GM18858 (cell line): Measurements from ENCODE around the gene ITIH4.

Experiments
- ATAC-seq: cut with Tn5 transposase; IDR thresholded peaks from one replicate; pipeline ENCODE4 v1.9.1; 2021; ENCODE audit not compliant: unreplicated experiment

Gene ITIH4

DNA sequence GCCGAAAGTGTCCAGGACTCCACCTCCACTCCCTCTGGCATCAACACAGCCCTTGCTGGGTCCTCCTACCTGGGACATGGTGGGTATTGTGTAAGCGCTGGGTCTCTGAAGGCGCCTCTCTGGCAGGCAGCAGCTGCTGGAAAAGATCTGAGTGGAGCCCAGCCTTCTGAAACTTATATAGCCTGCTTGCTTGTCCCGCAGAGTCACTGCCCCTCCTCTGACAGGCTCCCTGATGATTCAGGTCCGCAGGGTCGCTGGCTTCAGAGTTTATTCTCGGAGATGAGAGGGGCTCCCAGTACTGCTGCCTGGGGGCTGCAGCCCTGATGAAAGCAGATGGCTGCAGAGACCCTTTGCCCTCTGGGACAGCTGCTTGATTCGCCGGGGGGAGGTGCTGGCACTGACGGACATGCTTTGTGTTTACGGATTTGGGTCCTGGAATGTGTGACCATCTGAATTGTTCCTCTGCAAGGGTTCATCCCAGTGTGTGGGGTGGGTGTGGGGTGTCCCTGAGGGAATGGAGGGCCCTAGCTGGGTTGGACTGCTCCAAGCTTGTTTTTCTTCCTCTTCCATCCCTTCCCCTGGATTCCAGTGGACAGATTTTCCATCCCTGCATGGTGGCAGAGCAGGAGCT lies 4.5 kb upstream of the ITIH4 start, which contains the start of gene MUSTN1:
Gene MUSTN1, minus strand, starts transcription at position 149 of the 631 bp plus-strand sequence. Its CDS starts 71 bp downstream, at position 78.
- ATAC-seq = no peak

DNA sequence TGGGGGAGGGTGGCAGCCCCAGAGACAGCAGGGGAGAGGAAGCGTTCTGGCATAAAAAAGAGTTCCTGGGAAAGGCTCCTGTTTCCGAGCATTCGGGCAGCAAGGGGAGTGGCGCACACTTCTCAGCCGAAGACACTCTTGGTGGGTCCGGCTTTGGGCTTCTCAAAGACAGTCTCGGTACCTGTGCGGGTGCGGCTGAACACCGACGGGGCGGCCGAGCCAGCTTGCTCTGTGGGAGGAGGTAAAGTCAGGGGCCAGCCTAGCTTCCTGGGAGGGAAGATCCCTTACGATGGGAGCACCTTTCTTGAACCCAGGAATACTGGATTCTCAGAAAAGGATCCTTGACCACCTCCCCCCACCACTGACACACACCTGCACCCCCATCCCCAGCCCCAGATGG lies 2.7 kb upstream of the ITIH4 start:
- no peak for ATAC-seq

DNA sequence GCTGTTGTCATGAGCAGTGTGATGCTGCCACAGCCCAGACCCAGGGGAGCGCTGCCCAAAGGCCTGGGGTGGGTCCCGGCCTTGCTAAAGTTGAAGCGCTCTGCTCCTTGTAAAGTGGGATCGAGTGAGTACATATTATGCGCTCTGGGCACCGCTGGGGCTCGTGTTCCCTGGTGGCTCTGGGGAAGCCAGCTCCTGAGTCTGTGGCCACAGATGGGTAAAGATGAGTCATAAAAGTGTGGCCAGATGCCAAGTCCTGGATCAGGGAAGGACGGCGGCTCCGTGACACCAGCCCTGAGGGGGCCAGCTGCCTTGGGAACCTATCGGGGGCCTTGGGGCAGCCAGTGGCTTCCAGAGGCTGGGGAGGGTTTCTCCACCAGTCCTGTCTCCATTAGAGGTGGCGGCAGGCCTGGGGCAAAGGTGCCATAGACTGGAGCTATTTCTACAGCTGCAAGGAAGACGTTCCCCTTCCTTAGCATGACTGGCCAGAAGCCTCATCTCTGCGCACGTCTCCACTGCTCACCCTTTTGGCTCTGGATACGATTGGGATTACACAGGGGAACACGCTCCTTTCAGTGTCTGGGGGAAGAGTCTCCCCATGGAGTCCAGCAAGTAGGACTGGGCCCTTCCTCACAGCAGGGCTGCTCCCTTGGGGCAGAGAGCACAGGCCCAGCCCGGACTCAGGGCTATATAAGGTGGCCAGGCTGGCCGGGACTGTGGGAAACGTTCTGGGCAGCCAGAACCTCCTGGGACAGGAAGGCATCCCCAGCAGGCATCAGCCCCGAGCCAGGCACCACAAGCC lies 1.2 kb upstream of the ITIH4 start:
- ATAC-seq = no peak

GRCh38 chr3:52829906-52830463 lies 487 bp downstream of the ITIH4 start:
- no peak for ATAC-seq

- no peak for ATAC-seq
Observed at GRCh38 chr3:52829482-52829881, 990 bp downstream of the ITIH4 start.

- ATAC-seq = no peak
Observed at GRCh38 chr3:52827866-52828376, 2.6 kb downstream of the ITIH4 start.

- ATAC-seq = no peak
Observed at GRCh38 chr3:52827441-52827840, 3.0 kb downstream of the ITIH4 start.

DNA sequence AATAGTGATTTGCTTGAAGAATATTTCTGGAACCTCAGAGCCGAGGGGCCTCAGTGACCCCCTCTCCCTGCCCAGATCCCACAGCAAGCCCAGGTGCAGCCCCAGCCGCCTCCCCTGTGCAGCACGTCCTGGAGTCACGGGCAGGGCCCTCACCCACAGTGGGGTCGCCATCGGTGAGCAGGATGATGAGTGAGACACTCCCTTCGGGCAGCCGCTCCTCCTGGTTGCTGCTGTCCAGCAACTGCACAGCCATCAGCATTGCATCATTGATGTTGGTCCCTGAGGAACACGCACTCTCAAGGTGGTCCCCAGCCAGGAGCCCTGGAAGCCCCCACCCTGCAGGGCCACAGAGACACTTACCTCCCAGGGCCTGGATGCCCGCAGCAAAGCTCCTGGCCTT lies 6.4 kb downstream of the ITIH4 start:
- no peak for ATAC-seq

DNA sequence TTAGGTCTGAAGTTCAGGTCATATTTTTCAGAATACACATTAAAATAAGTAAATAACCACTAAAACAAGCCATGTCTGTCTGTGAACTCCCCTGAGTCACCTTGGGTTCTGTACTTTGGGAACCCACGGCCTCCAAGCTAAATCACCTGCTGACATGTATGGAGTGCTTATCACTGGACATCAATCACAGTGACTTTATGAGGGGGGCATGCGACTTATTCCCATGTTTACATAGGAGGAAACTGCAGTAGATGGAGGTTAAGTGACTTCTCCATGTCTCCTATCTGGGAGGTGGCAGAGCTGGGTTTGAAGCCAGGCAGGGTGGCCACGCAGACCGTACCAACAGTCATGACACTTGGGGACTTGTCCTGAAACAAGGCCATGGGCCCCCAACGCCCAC lies 8.1 kb downstream of the ITIH4 start:
- no peak for ATAC-seq

DNA sequence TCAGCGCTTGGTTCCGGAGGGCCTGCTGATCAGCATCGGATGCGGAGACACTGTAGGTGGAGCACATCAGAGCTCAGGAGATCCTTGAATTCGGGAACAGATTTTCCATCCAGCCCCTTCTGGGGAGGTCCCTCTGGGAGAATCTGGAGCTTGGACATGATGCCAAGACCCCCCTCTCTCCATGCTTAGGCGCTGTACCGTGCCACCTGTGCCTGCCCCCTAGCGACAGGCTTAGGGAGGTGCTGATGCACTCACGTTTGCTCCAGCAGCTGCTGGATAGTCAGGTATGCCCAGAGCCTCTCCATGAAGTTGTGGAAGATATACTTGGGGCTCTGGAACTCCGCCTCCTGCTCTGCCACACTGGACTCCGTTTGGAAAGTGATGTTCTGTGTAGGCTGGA lies 9.7 kb downstream of the ITIH4 start:
- ATAC-seq = no peak

DNA sequence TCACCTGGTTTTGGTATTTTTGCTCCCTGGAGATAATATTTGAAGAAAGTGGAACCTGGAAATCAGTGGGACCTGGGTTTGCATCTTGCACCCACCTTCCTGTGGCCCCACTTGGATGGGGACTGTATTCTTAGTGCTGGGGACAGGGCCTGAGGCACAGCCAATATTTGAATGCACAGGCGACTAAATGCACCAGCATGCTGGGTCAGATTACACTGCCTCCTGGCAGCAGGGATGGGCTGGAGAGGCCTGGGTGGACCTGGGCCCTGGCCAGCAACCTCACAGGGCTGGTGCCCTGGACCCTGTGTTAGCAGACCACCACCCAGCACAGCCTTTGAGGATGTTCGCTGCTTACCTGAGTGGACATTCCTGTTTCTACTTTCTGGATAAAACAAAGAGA lies 10.5 kb downstream of the ITIH4 start:
- no peak for ATAC-seq

DNA sequence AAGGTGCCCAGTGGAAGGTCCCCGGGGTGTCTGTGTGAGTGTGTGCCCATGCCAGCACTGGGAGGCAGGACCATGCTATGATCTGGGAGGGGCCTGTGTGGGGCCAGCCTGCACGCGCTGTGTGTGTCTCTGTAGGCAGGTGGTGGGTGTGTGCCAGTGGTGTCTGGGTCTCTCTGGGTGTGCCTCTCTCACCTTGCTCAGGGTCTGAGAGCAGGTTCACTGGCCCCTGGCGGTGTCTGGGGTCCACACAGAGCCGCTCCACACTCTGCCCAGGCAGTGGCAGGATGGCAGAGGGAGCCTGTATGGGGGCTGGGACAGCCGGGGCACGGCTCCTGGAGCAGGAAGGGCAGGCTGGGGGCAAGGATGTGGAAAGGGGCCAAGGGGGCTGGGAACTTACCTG lies 12.6 kb downstream of the ITIH4 start:
- no peak for ATAC-seq

DNA sequence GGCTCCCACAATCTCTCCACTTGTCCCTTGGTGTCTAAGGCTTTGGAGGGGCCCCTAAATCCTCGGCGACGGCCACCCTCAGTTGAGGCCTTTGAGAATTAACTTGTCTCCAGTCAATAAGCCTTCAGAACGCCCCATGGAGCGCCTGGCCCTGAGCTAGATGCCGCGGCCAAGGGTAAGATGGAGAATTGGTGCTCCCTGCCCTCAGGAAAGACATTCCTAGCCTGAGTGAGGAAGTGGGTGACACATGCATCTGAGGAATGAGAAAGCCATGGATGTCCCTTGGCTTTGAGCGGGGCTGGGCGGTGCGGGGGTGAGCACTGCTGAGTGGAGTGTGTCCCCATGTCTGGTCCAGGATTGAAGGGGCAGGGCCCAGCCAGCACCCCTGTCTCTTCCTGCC lies 13.3 kb downstream of the ITIH4 start:
- ATAC-seq = no peak

GRCh38 chr3:52816654-52817053 lies 13.8 kb downstream of the ITIH4 start:
- no peak for ATAC-seq

GRCh38 chr3:52816199-52816598 lies 14.3 kb downstream of the ITIH4 start:
- no peak for ATAC-seq

GRCh38 chr3:52813810-52814209 lies 16.7 kb downstream of the ITIH4 start:
- ATAC-seq = no peak

DNA sequence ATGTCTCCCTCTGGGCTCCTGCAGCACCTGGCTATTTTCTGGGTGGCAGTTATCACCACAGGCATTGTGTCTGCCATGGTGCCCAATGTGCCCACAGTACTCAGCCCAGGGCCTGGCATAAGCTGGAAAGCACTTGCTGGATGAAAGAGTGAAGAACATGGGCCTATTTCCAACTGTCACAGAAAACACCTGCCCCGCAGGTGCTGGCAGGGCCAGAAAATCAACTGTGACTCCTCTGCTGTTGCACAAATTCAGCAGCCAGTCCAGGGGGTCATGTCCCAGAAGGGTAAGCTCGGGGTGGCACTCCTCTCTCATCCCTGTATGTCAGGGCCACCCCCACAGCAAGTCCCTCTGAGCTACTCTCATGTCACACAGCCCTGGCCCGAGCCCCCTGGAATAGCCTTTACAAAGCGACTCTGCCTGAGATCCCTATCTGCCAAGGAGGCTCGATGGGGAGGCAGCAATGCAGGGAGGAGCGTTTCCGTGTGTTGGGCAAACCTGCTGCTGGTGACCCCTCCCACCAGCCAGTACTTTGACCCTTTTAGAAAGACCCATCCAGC lies 18.9 kb downstream of the ITIH4 start:
- ATAC-seq = no peak

DNA sequence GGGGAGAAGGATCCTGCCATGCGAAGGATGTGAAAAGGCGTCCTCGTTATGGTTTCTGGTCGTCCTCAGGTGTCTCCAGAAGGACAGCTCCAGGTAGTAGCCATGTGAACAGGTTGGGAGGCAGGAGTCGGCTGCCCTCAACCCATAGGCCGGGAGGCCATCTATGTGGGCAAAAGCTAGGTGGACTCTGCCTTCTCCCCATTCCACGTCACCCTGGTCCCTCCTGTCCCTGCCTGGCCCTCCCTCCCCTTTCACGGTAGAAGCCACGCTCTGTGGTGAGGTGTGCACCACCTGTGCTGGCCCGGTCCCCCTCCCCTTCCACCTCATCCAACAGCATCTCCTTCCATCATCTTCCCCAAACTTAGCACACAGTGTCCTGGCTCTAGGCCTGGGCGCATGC lies 19.5 kb downstream of the ITIH4 start:
- ATAC-seq = no peak

DNA sequence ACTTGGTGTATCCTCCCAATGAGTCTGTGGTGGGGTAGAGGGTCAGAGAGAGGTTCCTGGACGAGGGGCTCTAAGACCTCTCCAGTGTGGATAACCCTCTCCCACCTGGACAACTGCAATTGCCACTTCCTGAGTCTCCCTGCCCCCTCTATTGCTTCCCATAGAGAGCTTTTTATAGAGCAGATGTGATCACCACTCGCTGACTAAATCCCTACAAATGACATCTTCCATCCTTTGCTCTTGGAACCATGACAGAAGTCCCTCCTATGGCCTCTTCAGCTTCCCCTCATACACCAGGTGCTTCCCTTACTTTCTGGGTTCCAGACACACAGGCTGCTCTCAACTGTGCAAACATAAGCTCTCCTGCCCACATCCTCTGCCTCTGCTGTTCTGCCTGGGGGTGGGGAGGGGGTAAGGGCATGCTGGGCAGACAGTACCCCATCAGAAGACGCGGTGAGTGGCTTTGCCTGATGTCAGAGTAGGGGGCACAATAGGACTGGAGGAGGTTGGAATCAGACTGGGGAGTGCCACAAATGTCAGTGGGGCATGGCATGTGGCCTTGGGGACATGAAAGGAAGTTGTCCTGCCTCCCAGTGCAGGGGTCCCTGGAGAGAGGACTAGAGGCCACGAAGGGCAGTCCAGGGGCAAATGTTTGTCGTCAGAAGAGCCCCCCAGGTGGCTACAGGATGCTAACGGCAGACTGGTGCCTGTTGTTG lies 20.7 kb downstream of the ITIH4 start:
- ATAC-seq = no peak

GRCh38 chr3:52809149-52809548 lies 21.3 kb downstream of the ITIH4 start:
- ATAC-seq = no peak
